ENCODE data around the gene VAV2.

The VAV2 gene

GRCh38 chr9:133815781-133816180 lies 176.3 kb downstream of the VAV2 start:
- TF ChIP-seq CTCF (IDR thresholded peaks at IDR 0.05; ENCODE audit: insufficient read depth, low read depth, low read length, missing control alignments): no peak
- DNase-seq (ENCODE audit: low read depth): no peak

GRCh38 chr9:133814586-133815208 lies 177.4 kb downstream of the VAV2 start:
- no peak for TF ChIP-seq CTCF (IDR thresholded peaks at IDR 0.05; ENCODE audit: insufficient read depth, low read depth, low read length, missing control alignments)
- H3K4me3 ChIP-seq (ENCODE audit: low read depth, low read length): no peak overlapping the region
- no peak for DNase-seq (ENCODE audit: low read depth)

More at GRCh38 chr9:133815781-133816180, 176.3 kb downstream of the VAV2 start:
- H3K4me3 ChIP-seq (ENCODE audit: low read depth, low read length): no peak overlapping the region

GRCh38 chr9:133813749-133814585 lies 178.2 kb downstream of the VAV2 start:
- DNase-seq (ENCODE audit: low read depth): no peak
- no peak overlapping the region for H3K4me3 ChIP-seq (ENCODE audit: low read depth, low read length)
- no peak for TF ChIP-seq CTCF (IDR thresholded peaks at IDR 0.05; ENCODE audit: insufficient read depth, low read depth, low read length, missing control alignments)

- H3K4me3 ChIP-seq (ENCODE audit: low read depth, low read length): no peak overlapping the region
- no peak for DNase-seq (ENCODE audit: low read depth)
- no peak for TF ChIP-seq CTCF (IDR thresholded peaks at IDR 0.05; ENCODE audit: insufficient read depth, low read depth, low read length, missing control alignments)
Measured at GRCh38 chr9:133812941-133813748, 179.0 kb downstream of the VAV2 start.

- no peak overlapping the region for H3K4me3 ChIP-seq (ENCODE audit: low read depth, low read length)
- TF ChIP-seq CTCF (IDR thresholded peaks at IDR 0.05; ENCODE audit: insufficient read depth, low read depth, low read length, missing control alignments): no peak
- DNase-seq (ENCODE audit: low read depth): no peak
Measured at GRCh38 chr9:133812077-133812868, 179.9 kb downstream of the VAV2 start.

GRCh38 chr9:133811471-133811870 lies 180.7 kb downstream of the VAV2 start:
- H3K4me3 ChIP-seq (ENCODE audit: low read depth, low read length): no peak overlapping the region
- TF ChIP-seq CTCF (IDR thresholded peaks at IDR 0.05; ENCODE audit: insufficient read depth, low read depth, low read length, missing control alignments): no peak
- no peak for DNase-seq (ENCODE audit: low read depth)
